ENCODE data around the gene SLC4A2.
A peak's percentile ranks its signal among the peaks of the same experiment; 100 is the strongest.

SLC4A2 gene

GRCh38 chr7:151095828-151096475, 36.6 kb downstream of the SLC4A2 start:
- no peak for DNase-seq

DNA sequence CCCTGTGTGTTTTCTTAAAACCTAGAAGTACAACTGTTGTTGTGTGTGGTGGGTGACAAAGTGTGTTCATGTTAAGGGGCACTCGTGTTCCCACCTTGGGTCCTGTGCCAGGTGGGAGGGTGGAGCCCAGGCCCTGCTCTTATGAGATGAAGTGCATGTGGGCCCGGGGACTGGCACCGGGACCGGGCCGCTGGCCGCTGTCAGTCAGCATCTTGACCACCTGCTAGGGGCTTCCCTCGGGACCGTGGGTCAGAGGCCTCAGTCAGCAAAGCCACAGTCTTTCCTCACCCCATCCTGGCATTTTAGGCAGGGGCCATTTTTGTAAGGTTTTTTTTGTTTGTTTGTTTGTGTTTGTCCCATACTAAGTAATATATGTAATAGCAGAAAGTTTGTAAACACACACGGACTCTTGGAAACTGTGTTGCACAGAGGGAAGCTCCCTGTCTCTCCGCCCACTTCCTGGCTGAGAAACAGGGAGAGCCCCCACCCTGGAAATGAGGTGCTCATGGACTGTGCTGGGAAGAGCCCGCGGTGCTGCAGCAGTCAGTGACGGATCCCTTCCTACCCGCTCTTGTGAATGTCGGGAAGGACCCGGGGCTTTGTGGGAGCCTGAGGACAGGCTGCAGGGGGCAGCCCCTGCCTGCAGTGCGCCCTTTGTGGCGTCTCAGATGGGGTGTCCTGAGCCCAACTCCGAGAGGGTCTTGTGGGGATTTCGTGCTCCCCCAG, 40.3 kb downstream of the SLC4A2 start:
- DNase-seq = no peak

DNA sequence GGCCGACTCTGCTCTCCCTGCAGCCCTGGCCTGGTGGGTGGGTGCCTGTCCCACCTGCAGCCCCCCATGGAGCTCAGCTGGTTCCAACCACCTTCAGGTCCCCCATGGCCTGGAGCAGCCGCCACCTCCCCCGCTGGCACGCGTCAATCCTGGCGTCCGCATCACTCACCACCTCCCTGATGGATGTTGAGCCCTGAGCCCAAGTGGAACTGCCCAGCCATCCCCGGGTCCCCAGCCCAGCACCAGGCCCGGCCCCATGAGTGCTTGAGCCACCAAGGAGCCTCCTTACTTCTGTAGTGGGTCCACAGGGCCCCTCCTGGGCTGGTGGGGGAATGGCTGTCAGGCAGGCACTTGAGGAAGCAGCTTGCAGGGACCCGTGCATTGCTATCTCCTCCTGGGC, 41.5 kb downstream of the SLC4A2 start:
- no peak for DNase-seq

DNA sequence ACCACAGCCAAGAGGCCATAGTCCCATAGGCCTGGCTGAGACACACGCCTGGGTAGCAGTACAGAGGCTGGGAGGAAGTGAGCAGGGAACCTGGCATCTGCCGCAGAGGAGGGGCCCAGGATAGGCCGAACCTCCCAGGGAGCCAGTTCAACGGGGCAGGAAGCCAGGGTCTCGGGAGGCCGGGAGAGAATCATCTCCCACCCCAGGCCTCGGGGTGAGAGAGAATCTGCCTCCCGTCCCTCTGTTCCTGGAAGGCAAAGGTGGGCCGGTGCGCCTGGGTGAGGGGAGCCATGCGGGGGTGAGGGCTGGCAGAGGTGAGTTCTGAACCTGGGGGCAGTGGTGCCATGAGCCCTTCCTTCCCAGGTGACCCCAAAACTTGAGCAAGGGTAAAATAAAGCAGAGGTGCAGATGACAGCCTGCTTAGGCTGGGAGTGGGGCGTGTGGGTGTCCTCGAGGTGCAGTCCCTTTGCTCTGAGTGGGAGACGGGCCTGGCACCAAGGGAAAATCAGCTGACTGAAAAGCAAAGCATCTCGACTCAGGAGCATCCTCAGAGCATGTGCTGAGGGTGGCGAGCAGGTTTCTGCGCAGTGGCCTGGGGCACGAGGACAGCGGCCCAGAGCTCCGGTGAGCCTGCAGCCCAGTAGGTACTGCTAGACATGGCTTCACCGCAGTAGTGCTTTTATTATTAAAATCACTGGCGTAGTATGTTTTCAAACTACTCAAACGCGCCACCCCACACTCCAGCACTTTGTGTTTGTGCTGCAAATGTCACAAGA, 42.4 kb downstream of the SLC4A2 start:
- no peak for DNase-seq

- no peak for DNase-seq
Measured at GRCh38 chr7:151102991-151103390, 43.6 kb downstream of the SLC4A2 start.

- no peak for DNase-seq
Measured at GRCh38 chr7:151103973-151104372, 44.6 kb downstream of the SLC4A2 start.

- no peak for DNase-seq
Measured at GRCh38 chr7:151104411-151105235, 45.2 kb downstream of the SLC4A2 start.

DNA sequence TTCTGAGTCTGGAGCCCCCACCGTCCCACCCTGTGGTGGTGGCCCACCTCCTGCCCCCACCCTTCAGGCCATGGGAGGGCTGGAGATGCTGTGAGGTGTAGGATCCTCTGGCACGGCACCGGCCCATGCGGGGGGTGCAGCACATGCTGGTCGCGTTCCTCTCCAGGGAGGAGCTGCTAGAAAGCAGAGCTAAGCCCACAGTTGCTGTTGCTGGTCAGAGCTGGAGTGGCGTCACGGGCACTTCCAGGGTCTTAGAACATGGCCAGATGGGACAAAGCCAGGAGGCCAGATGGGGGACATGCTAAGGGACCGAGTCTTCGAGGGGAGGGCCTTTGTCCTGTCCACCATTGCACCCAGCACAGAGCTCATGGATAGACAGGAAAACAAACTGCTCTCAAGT, 48.5 kb downstream of the SLC4A2 start:
- DNase-seq = no peak

- no peak for DNase-seq
Measured at GRCh38 chr7:151109094-151110048, 50.0 kb downstream of the SLC4A2 start.

DNA sequence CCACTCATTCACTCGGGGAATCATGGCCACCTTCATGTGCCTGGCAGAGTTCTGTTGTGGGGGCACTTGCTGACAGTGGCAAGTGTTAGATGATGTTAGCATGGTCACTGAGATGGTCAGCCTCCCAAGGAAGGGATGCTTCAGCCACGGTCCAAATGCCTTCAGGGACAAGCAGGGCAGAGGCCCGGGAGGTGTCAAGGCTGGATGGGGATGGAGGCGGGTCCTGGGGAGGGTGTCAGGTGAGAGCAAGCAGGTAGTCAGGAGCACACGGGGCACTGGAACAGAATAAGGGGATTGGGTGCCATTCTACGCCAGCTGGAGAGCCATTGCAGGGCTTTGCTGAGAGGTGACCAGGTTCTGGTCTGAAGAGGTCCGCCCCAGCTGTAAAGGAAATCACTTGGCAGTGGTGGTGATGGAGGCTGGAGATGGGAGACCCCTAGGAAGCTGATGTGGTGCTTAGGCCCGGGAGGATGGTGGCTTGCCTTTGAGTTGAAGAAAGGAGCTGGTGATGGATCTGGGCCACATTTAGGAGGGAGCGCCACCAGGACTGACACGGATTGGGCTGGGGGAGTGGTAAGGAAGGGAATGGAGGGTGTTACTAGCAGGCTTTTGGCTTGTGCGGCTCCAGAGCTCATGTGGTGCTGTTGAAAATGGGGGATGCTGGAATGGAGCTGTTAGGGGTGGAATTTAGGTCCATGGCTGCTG, 51.0 kb downstream of the SLC4A2 start:
- no peak for DNase-seq

GRCh38 chr7:151110941-151111645, 51.7 kb downstream of the SLC4A2 start:
- peak; percentile 75 for DNase-seq

GRCh38 chr7:151113344-151114150, 54.2 kb downstream of the SLC4A2 start:
- no peak for DNase-seq

- DNase-seq = no peak
Measured at GRCh38 chr7:151114151-151115090, 55.0 kb downstream of the SLC4A2 start.

- DNase-seq = no peak
Measured at GRCh38 chr7:151115121-151115835, 55.9 kb downstream of the SLC4A2 start.

DNA sequence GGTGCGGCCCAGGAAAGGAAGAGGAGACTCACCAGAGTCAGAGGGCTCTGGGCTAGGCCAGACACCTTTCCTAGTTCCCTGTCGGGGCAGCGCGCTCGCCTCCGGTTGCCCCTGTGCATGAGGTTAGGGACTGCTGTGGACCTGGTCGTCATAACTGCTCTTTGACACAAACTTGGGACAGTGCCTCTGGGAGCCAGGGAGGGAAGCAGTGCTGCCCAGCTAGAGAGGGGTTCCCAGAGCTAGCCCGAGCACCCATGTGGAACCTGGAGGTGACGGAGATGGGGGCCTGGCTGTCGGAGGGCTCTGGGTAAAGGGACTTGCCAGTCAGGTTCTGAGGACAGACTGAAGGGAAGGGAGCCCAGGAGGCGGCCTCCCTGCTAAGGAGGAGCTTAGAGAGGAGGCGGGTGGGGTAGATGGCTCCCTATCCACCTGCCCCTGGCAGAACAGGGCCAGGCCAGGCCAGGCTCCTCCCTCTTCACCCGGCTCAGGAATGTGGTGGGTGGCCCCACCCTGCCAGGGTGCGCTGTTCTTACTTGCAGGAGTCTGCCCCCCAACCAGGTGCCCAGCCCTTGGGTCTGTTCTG, 56.5 kb downstream of the SLC4A2 start:
- no peak for DNase-seq

DNA sequence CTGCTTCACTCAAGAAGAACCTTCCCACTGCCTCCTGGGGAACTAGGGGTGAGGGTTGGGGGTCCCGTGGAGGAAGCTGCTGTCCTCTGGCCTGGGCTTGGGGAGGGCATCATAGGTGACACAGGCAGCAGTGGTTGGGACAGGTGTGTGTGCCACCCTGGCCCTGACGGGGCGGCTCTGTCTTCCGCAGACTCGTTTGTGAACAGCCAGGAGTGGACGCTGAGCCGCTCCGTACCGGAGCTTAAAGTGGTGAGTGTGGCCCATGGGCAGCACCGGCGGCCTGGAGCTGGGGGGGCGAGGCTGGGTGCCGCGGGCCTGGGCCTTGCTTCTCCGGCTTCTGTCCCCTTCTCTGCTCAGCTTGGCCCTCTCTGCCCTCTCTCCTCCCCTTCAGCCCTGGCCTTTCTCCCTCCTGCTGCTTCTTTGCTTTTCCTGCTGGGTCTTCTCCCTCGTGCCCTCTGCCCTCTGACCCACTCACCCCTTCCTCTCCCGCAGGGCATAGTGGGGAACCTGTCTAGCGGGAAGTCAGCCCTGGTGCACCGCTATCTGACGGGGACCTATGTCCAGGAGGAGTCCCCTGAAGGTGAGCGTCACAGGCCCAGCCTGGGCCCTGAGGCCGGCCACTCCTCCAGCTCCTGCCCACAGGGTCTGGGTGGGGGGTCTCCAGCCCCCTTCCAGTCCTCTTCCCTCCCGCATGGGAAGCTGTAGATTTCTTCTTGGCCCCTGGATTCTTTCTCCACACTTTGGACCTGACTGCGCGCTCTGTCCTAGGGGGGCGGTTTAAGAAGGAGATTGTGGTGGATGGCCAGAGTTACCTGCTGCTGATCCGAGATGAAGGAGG, 57.4 kb downstream of the SLC4A2 start:
- no peak for DNase-seq

Measured in effector CD4-positive, alpha-beta T cell (primary cell).